Smooth muscle cell of the brain vasculature (primary cell): Measurements from ENCODE around the gene ZNF626.
A peak's percentile ranks its signal among the peaks of the same experiment; 100 is the strongest.
"Not testable (repeated sequence)": the region's sequence is repeated elsewhere in the genome, so short reads cannot be mapped to it uniquely, and the experiment has no call there.

Experiments
- DNase-seq: peaks from one replicate; pipeline ENCODE4 v3.0.0-alpha.2; 2012; ENCODE audit warnings: low read depth, low spot score

ZNF626 gene

GRCh38 chr19:20661150-20661819 lies at the start of gene ZNF626:
Gene ZNF626 (minus strand): TSS chr19:20661571. CDS start chr19:20661446, 125 bp downstream.
- DNase-seq: peak; percentile 92

GRCh38 chr19:20669263-20669662 lies 7.9 kb upstream of the ZNF626 start:
- DNase-seq: no peak

- DNase-seq: no peak
Observed at GRCh38 chr19:20667281-20667680, 5.9 kb upstream of the ZNF626 start.

- no peak for DNase-seq
Observed at GRCh38 chr19:20664901-20665781, 3.8 kb upstream of the ZNF626 start.

GRCh38 chr19:20664475-20664874 lies 3.1 kb upstream of the ZNF626 start:
- not testable (repeated sequence) for DNase-seq

- no peak for DNase-seq
Observed at GRCh38 chr19:20662421-20663105, 1.2 kb upstream of the ZNF626 start.

- DNase-seq: no peak
Observed at GRCh38 chr19:20660473-20661140, 764 bp downstream of the ZNF626 start.

- no peak for DNase-seq
Observed at GRCh38 chr19:20640545-20640944, 20.8 kb downstream of the ZNF626 start.

- no peak for DNase-seq
Observed at GRCh38 chr19:20640023-20640422, 21.3 kb downstream of the ZNF626 start.

GRCh38 chr19:20624560-20624959 lies 36.8 kb downstream of the ZNF626 start:
- not testable (repeated sequence) for DNase-seq

- DNase-seq: no peak
Observed at GRCh38 chr19:20616071-20616470, 45.3 kb downstream of the ZNF626 start.

GRCh38 chr19:20614971-20615370 lies 46.4 kb downstream of the ZNF626 start:
- not testable (repeated sequence) for DNase-seq

GRCh38 chr19:20612711-20613316 lies 48.6 kb downstream of the ZNF626 start:
- no peak for DNase-seq

GRCh38 chr19:20611866-20612265 lies 49.5 kb downstream of the ZNF626 start:
- no peak for DNase-seq

GRCh38 chr19:20607943-20608342 lies 53.4 kb downstream of the ZNF626 start:
- DNase-seq: no peak
